Type B pancreatic cell (in vitro differentiated cells): ENCODE data around the gene MAP2K4. TPM values are rescaled to one million over a fixed set of nuclear protein-coding genes. Genes with fewer than 3 reads are reported as not detected.

Experiments used
- DNase-seq: peaks from one replicate; pipeline ENCODE4 v3.0.0; 2021; ENCODE audit warnings: mixed read lengths; ENCODE audit not compliant: unreplicated experiment; ENCODE audit errors: extremely low spot score
- H3K27ac Mint-ChIP-seq: 2 replicates; pipeline ENCODE4 v1.8.0; 2021; ENCODE audit warnings: mild to moderate bottlenecking, mixed read lengths
- H3K27me3 Mint-ChIP-seq: 2 replicates; pipeline ENCODE4 v1.8.0; 2021; ENCODE audit warnings: mixed read lengths
- H3K36me3 Mint-ChIP-seq: 2 replicates; pipeline ENCODE4 v1.8.0; 2021; ENCODE audit warnings: mixed read lengths
- H3K4me1 Mint-ChIP-seq: one replicate; pipeline ENCODE4 v1.8.0; 2021; ENCODE audit warnings: mixed read lengths; ENCODE audit not compliant: unreplicated experiment
- H3K4me3 Mint-ChIP-seq: 2 replicates; pipeline ENCODE4 v1.8.0; 2021; ENCODE audit warnings: mild to moderate bottlenecking, mixed read lengths
- H3K9me3 Mint-ChIP-seq: 2 replicates; pipeline ENCODE4 v1.8.0; 2021; ENCODE audit warnings: mixed read lengths
- total RNA-seq: library from RNA; stranded (reverse); gene quantifications from 2 replicates; pipeline ENCODE4 v1.2.1, GENCODE V29; 2021; ENCODE audit warnings: low replicate concordance
- TF ChIP-seq, protein P1 (sequence below): fragments of 200-600 bp; sonication (generic); conservative IDR thresholded peaks from 2 replicates; pipeline ENCODE4 v1.5.0; 2021; ENCODE audit warnings: antibody characterized with exemption, mild to moderate bottlenecking

MAP2K4 gene
- total RNA-seq, 1 donor from 2014 or later = 49.6 TPM

GRCh38 chr17:12085076-12085949 lies 64.6 kb downstream of the MAP2K4 start:
- no peak overlapping the region for H3K4me3 Mint-ChIP-seq
- H3K36me3 Mint-ChIP-seq = peaks cover 31% of the 10 kb centered on the region
- no peaks in the 10 kb centered on the region for H3K27me3 Mint-ChIP-seq
- no peak for DNase-seq
- TF ChIP-seq, protein P1, sequence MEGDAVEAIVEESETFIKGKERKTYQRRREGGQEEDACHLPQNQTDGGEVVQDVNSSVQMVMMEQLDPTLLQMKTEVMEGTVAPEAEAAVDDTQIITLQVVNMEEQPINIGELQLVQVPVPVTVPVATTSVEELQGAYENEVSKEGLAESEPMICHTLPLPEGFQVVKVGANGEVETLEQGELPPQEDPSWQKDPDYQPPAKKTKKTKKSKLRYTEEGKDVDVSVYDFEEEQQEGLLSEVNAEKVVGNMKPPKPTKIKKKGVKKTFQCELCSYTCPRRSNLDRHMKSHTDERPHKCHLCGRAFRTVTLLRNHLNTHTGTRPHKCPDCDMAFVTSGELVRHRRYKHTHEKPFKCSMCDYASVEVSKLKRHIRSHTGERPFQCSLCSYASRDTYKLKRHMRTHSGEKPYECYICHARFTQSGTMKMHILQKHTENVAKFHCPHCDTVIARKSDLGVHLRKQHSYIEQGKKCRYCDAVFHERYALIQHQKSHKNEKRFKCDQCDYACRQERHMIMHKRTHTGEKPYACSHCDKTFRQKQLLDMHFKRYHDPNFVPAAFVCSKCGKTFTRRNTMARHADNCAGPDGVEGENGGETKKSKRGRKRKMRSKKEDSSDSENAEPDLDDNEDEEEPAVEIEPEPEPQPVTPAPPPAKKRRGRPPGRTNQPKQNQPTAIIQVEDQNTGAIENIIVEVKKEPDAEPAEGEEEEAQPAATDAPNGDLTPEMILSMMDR = no peak
- no peak overlapping the region for H3K27ac Mint-ChIP-seq
- no peaks in the 10 kb centered on the region for H3K9me3 Mint-ChIP-seq
- peaks cover 5% of the 10 kb centered on the region for H3K4me1 Mint-ChIP-seq

- DNase-seq = no peak
- Mint-ChIP-seq H3K4me1 (peaks cover 5% of the 10 kb centered on the region), H3K27ac (no peak overlapping the region), H3K27me3 (no peaks in the 10 kb centered on the region), H3K36me3 (peaks cover 23% of the 10 kb centered on the region), H3K4me3 (no peak overlapping the region), H3K9me3 (no peaks in the 10 kb centered on the region)
- TF ChIP-seq, protein P1 = no peak
Measured at GRCh38 chr17:12088035-12088434, 67.4 kb downstream of the MAP2K4 start.

DNA sequence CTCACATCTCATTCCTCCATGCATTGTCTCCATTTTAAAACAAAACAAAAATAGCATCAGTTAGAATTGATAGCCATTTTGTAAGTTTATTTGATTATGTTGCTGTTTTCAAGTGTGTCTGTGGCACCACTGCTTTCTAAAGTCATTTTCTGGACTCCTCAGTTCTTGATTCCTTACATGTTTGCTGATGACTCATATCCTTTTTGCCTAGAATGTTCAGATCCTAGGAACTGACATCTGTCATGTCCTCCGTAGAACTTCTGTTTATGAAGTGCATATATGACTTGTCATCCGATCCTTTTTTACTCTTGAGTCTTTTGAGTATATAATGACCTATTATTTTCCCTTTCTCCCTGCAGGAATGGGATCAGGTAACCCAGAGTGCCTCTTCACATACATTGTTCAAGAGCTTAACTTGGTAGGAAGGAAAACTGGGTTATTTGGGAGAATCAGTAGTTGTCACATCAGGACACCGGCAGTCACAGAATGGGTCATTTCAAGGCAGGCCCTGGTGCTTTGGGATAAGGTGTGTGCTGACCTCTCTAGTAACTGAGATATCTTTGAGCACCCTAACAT lies 69.2 kb downstream of the MAP2K4 start:
- no peak overlapping the region for H3K4me3 Mint-ChIP-seq
- H3K36me3 Mint-ChIP-seq = peaks cover 22% of the 10 kb centered on the region
- H3K4me1 Mint-ChIP-seq = peaks cover 5% of the 10 kb centered on the region
- H3K9me3 Mint-ChIP-seq = no peaks in the 10 kb centered on the region
- DNase-seq = no peak
- peak overlapping the region; percentile 3 for H3K27ac Mint-ChIP-seq
- TF ChIP-seq, protein P1 = no peak
- no peaks in the 10 kb centered on the region for H3K27me3 Mint-ChIP-seq

DNA sequence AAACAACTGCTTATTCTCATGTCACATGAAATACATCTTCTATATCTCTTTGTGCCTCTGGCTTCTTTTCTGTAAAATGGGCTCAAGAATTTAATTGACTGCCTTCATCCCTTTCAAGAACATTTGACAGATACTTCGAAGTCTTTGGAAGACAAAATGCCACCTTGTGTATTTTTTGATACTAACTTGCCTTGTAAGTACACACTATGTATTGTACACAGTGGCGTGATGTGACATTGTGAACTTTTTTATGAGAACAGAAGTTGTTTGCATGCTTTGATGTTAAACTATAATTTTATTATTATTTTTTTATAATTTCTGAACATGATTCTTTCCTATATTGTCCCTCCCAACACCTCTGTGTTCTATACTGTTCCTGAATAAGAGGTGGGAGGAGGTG lies 73.7 kb downstream of the MAP2K4 start:
- no peaks in the 10 kb centered on the region for H3K27me3 Mint-ChIP-seq
- H3K27ac Mint-ChIP-seq = no peak overlapping the region
- DNase-seq = no peak
- H3K4me1 Mint-ChIP-seq = peaks cover 5% of the 10 kb centered on the region
- no peaks in the 10 kb centered on the region for H3K9me3 Mint-ChIP-seq
- TF ChIP-seq, protein P1 = no peak
- H3K36me3 Mint-ChIP-seq = peaks cover 31% of the 10 kb centered on the region
- H3K4me3 Mint-ChIP-seq = no peak overlapping the region

DNA sequence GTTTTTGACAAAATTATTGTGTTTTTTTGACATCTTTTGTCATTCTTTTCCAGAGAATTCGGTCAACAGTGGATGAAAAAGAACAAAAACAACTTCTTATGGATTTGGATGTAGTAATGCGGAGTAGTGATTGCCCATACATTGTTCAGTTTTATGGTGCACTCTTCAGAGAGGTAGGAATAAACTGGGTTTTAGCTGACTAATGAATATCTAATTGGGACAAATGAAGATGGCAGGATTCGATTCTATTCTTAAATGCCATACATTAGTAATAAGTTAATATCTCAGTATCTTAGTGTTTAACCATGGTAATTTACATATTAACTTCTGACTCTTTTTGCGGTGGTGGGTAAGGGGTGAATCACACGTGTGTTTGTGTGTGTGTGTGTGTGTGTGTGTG lies 74.8 kb downstream of the MAP2K4 start:
- no peak overlapping the region for H3K4me3 Mint-ChIP-seq
- H3K27ac Mint-ChIP-seq = no peak overlapping the region
- H3K9me3 Mint-ChIP-seq = no peaks in the 10 kb centered on the region
- H3K4me1 Mint-ChIP-seq = no peaks in the 10 kb centered on the region
- no peak for DNase-seq
- TF ChIP-seq, protein P1 = no peak
- peaks cover 33% of the 10 kb centered on the region for H3K36me3 Mint-ChIP-seq
- H3K27me3 Mint-ChIP-seq = no peaks in the 10 kb centered on the region
